Measurements from ENCODE around the gene CPT1B. TPM values are rescaled to one million over a fixed set of nuclear protein-coding genes. Genes with fewer than 3 reads are reported as not detected.
A peak's percentile ranks its signal among the peaks of the same experiment; 100 is the strongest.

Gene CPT1B
- total and polyA plus RNA-seq, 2 of the 4 experiments (the other 2 are of a cell fraction) = 0.36 to 1.8 TPM

GRCh38 chr22:50544078-50544745 lies 34.0 kb downstream of the CPT1B start:
- intact Hi-C loops (cut with micrococcal nuclease) = no loop called here
- POLR2A ChIA-PET (ENCODE audit: unreplicated experiment) = no interaction called here

More at GRCh38 chr22:50544078-50544745, 34.0 kb downstream of the CPT1B start:
- Histone ChIP-seq H3K4ac (ENCODE audit: low read depth, low read length) (no peak overlapping the region), H3K27ac (ENCODE audit: insufficient read depth, low read length) (no peak overlapping the region), H3K4me2 (ENCODE audit: low read depth, low read length) (peak overlapping the region; percentile 61), H4K5ac (ENCODE audit: low read depth, low read length) (no peak overlapping the region; the same call in 1 of the 2 replicates), H4K20me1 (ENCODE audit: insufficient read depth, low read length) (no peaks in the 10 kb centered on the region), H2AK5ac (ENCODE audit: low read depth, low read length) (peak overlapping the region; percentile 58), H4K8ac (ENCODE audit: low read depth in 2 of 2, low read length in 2 of 2) (peak overlapping the region in 1 of 2 experiments; percentile 56; a peak in 1 of 4 replicates), H3K4me3 (ENCODE audit: insufficient read depth, low read depth, low read length) (0 out of 2 replicates have a peak overlapping the region, but pooled peaks have one; percentile 5), H2BK5ac (ENCODE audit: low read depth, low read length, poor library complexity, severe bottlenecking) (no peak overlapping the region), H3K23ac (ENCODE audit: low read depth, low read length) (peak overlapping the region; percentile 31), H3K9me1 (ENCODE audit: insufficient read depth, low read length) (0 out of 2 replicates have a peak, but pooled peaks cover 2% of the 10 kb centered on the region), H2BK20ac (ENCODE audit: low read depth, low read length) (0 out of 2 replicates have a peak overlapping the region, but pooled peaks have one; percentile 0), H2BK15ac (ENCODE audit: low read depth, low read length) (peak overlapping the region; percentile 47; the same call in 1 of the 3 replicates), H2AK9ac (replicated peaks; ENCODE audit: low read depth, low read length, poor library complexity) (peak overlapping the region; percentile 23), H3K9me3 (ENCODE audit: control insufficient read depth, insufficient read depth, low read length) (no peaks in the 10 kb centered on the region), H3K14ac (replicated peaks; ENCODE audit: low read depth, low read length) (no peak overlapping the region), H3K27me3 (ENCODE audit: control insufficient read depth, insufficient read depth, low read length) (peaks cover 43% of the 10 kb centered on the region), H2AFZ (replicated peaks; ENCODE audit: low read length, poor library complexity) (peak overlapping the region; percentile 74), H3K4me1 (ENCODE audit: control insufficient read depth, insufficient read depth, low read length) (peaks cover 5% of the 10 kb centered on the region), H3K79me1 (ENCODE audit: low read depth in 1 of 2, low read length in 2 of 2) (no peaks in the 10 kb centered on the region), H2BK120ac (ENCODE audit: low read depth, low read length) (peak overlapping the region; percentile 45; the same call in 1 of the 2 replicates), H3K9ac (ENCODE audit: low read depth, low read length) (no peak overlapping the region), H3K18ac (ENCODE audit: low read depth, low read length) (no peak overlapping the region), H4K91ac (ENCODE audit: insufficient read depth, low read depth, low read length) (peak overlapping the region; percentile 25), H3K56ac (ENCODE audit: extremely low read depth, insufficient read depth, low read length) (no peak overlapping the region), H3K36me3 (ENCODE audit: control insufficient read depth, insufficient read depth, low read length) (no peaks in the 10 kb centered on the region)
- DNase-seq (peak; percentile 49), ATAC-seq (ENCODE audit: low read depth) (peak; percentile 52; the same call in 1 of the 2 replicates)
- TF ChIP-seq ELK1 (IDR thresholded peaks at IDR 0.05; ENCODE audit: borderline replicate concordance, low read depth, low read length) (no peak), POLR2A (IDR thresholded peaks at IDR 0.05; ENCODE audit: low read depth, low read length) (no peak), MXI1 (IDR thresholded peaks at IDR 0.05; ENCODE audit: borderline replicate concordance, low read depth, low read length) (no peak), MAFK (IDR thresholded peaks at IDR 0.05; ENCODE audit: low read depth, low read length) (no peak), CTCF (conservative IDR thresholded peaks at IDR 0.05; ENCODE audit: low read depth, low read length) (peak; percentile 61), MAZ (IDR thresholded peaks at IDR 0.05; ENCODE audit: borderline replicate concordance, low read depth, low read length) (no peak), SMC3 (IDR thresholded peaks at IDR 0.05; ENCODE audit: low read depth, low read length) (no peak), FOS (IDR thresholded peaks at IDR 0.05; ENCODE audit: low read depth, low read length) (no peak), RAD21 (IDR thresholded peaks at IDR 0.05; ENCODE audit: low read length) (peak; percentile 45), CHD1 (IDR thresholded peaks at IDR 0.05; ENCODE audit: low read depth, low read length) (no peak)
- in situ Hi-C loops (cut with MboI; ENCODE audit: low sequenced_read_pairs) (no loop called here), dilution Hi-C loops (cut with HindIII; ENCODE audit: low sequenced_read_pairs, unreplicated experiment) (no loop called here)
- CTCF ChIA-PET = no interaction called here
- WGBS, 2 experiments (ENCODE audit: extremely low coverage in 2 of 2, insufficient read length in 1 of 2) = 9% methylated on average over 33 of the region's 52 CpGs; no CpG with 5 or more reads in 1 of the 2 experiments
- BruUV-seq (replicated peaks) = no TSS peak

All from IMR-90 (cell line).